ENCODE data around the gene UBAP2. TPM values are rescaled to one million over a fixed set of nuclear protein-coding genes. Genes with fewer than 3 reads are reported as not detected.
"Not testable (repeated sequence)": the region's sequence is repeated elsewhere in the genome, so short reads cannot be mapped to it uniquely, and the experiment has no call there.

UBAP2 gene
- polyA plus RNA-seq, 2 donors = 12.6 to 15.6 TPM

- 82 to 89% methylated on average over 3 of the region's 3 CpGs for WGBS, 2 donors
- H3K9me3 ChIP-seq (ENCODE audit: control insufficient read depth in 2 of 2, insufficient read depth in 1 of 2, low read depth in 1 of 2, low read length in 1 of 2) = no peaks in the 10 kb centered on the region
- peaks cover 0 to 3% of the 10 kb centered on the region in 2 donors for H3K36me3 ChIP-seq (ENCODE audit: control insufficient read depth in 2 of 2, insufficient read depth in 2 of 2, low read length in 1 of 2)
- no peaks in the 10 kb centered on the region for H3K4me1 ChIP-seq (ENCODE audit: control insufficient read depth in 2 of 2, insufficient read depth in 2 of 2, low read length in 1 of 2)
- H3K4me3 ChIP-seq (ENCODE audit: low read depth in 1 of 2, low read length in 2 of 2) = no peak overlapping the region
- H3K27ac ChIP-seq (ENCODE audit: low read depth in 2 of 2, low read length in 1 of 2) = no peak overlapping the region
- H3K27me3 ChIP-seq (ENCODE audit: control insufficient read depth in 1 of 2, insufficient read depth in 2 of 2, low read length in 2 of 2) = no peaks in the 10 kb centered on the region
These were observed 47.4 kb downstream of the UBAP2 start for GRCh38 chr9:34001298-34001697.

- Histone ChIP-seq H3K4me1 (ENCODE audit: control insufficient read depth in 2 of 2, insufficient read depth in 2 of 2, low read length in 1 of 2) (no peaks in the 10 kb centered on the region), H3K36me3 (ENCODE audit: control insufficient read depth in 2 of 2, insufficient read depth in 2 of 2, low read length in 1 of 2) (peaks cover 3 to 4% of the 10 kb centered on the region in 2 donors), H3K27ac (ENCODE audit: low read depth in 2 of 2, low read length in 1 of 2) (no peak overlapping the region), H3K9me3 (ENCODE audit: control insufficient read depth in 2 of 2, insufficient read depth in 1 of 2, low read depth in 1 of 2, low read length in 1 of 2) (no peaks in the 10 kb centered on the region), H3K4me3 (ENCODE audit: low read depth in 1 of 2, low read length in 2 of 2) (no peak overlapping the region), H3K27me3 (ENCODE audit: control insufficient read depth in 1 of 2, insufficient read depth in 2 of 2, low read length in 2 of 2) (no peaks in the 10 kb centered on the region)
These were observed 53.2 kb downstream of the UBAP2 start for GRCh38 chr9:33995449-33995848.

- Histone ChIP-seq H3K27ac (ENCODE audit: low read depth in 2 of 2, low read length in 1 of 2) (no peak overlapping the region), H3K36me3 (ENCODE audit: control insufficient read depth in 2 of 2, insufficient read depth in 2 of 2, low read length in 1 of 2) (peaks cover 4 to 5% of the 10 kb centered on the region in 2 donors)
These were observed 55.6 kb downstream of the UBAP2 start for GRCh38 chr9:33993104-33993503.

GRCh38 chr9:33992632-33993031, 56.1 kb downstream of the UBAP2 start:
- Histone ChIP-seq H3K9me3 (ENCODE audit: control insufficient read depth in 2 of 2, insufficient read depth in 1 of 2, low read depth in 1 of 2, low read length in 1 of 2) (no peaks in the 10 kb centered on the region), H3K27ac (ENCODE audit: low read depth in 2 of 2, low read length in 1 of 2) (no peak overlapping the region), H3K36me3 (ENCODE audit: control insufficient read depth in 2 of 2, insufficient read depth in 2 of 2, low read length in 1 of 2) (peaks cover 4 to 5% of the 10 kb centered on the region in 2 donors), H3K4me1 (ENCODE audit: control insufficient read depth in 2 of 2, insufficient read depth in 2 of 2, low read length in 1 of 2) (no peaks in the 10 kb centered on the region), H3K27me3 (ENCODE audit: control insufficient read depth in 1 of 2, insufficient read depth in 2 of 2, low read length in 2 of 2) (no peaks in the 10 kb centered on the region), H3K4me3 (ENCODE audit: low read depth in 1 of 2, low read length in 2 of 2) (no peak overlapping the region)
- WGBS, 2 donors = 67% methylated on average over 4 of the region's 4 CpGs

More at GRCh38 chr9:33993104-33993503, 55.6 kb downstream of the UBAP2 start:
- Histone ChIP-seq H3K9me3 (ENCODE audit: control insufficient read depth in 2 of 2, insufficient read depth in 1 of 2, low read depth in 1 of 2, low read length in 1 of 2) (no peaks in the 10 kb centered on the region), H3K4me1 (ENCODE audit: control insufficient read depth in 2 of 2, insufficient read depth in 2 of 2, low read length in 1 of 2) (no peaks in the 10 kb centered on the region), H3K4me3 (ENCODE audit: low read depth in 1 of 2, low read length in 2 of 2) (no peak overlapping the region), H3K27me3 (ENCODE audit: control insufficient read depth in 1 of 2, insufficient read depth in 2 of 2, low read length in 2 of 2) (no peaks in the 10 kb centered on the region)
- WGBS, 2 donors = 23 to 25% methylated on average over 2 of the region's 2 CpGs

- no peaks in the 10 kb centered on the region for H3K4me1 ChIP-seq (ENCODE audit: control insufficient read depth in 2 of 2, insufficient read depth in 2 of 2, low read length in 1 of 2)
- H3K4me3 ChIP-seq (ENCODE audit: low read depth in 1 of 2, low read length in 2 of 2) = no peak overlapping the region
- H3K27me3 ChIP-seq (ENCODE audit: control insufficient read depth in 1 of 2, insufficient read depth in 2 of 2, low read length in 2 of 2) = no peaks in the 10 kb centered on the region
- H3K36me3 ChIP-seq (ENCODE audit: control insufficient read depth in 2 of 2, insufficient read depth in 2 of 2, low read length in 1 of 2) = peaks cover 0 to 5% of the 10 kb centered on the region in 2 donors
- H3K9me3 ChIP-seq (ENCODE audit: control insufficient read depth in 2 of 2, insufficient read depth in 1 of 2, low read depth in 1 of 2, low read length in 1 of 2) = no peaks in the 10 kb centered on the region
- H3K27ac ChIP-seq (ENCODE audit: low read depth in 2 of 2, low read length in 1 of 2) = no peak overlapping the region
- WGBS, 2 donors = 76 to 77% methylated on average over 5 of the region's 5 CpGs
These were observed 60.3 kb downstream of the UBAP2 start for GRCh38 chr9:33988219-33988890.

- H3K4me3 ChIP-seq (ENCODE audit: low read depth in 1 of 2, low read length in 2 of 2) = no peak overlapping the region
- H3K27ac ChIP-seq (ENCODE audit: low read depth in 2 of 2, low read length in 1 of 2) = no peak overlapping the region
- no peaks in the 10 kb centered on the region for H3K27me3 ChIP-seq (ENCODE audit: control insufficient read depth in 1 of 2, insufficient read depth in 2 of 2, low read length in 2 of 2)
- H3K4me1 ChIP-seq (ENCODE audit: control insufficient read depth in 2 of 2, insufficient read depth in 2 of 2, low read length in 1 of 2) = no peaks in the 10 kb centered on the region
- H3K9me3 ChIP-seq (ENCODE audit: control insufficient read depth in 2 of 2, insufficient read depth in 1 of 2, low read depth in 1 of 2, low read length in 1 of 2) = no peaks in the 10 kb centered on the region
- WGBS, 2 donors = 81 to 91% methylated on average over 3 of the region's 3 CpGs
- peaks cover 0 to 9% of the 10 kb centered on the region in 2 donors for H3K36me3 ChIP-seq (ENCODE audit: control insufficient read depth in 2 of 2, insufficient read depth in 2 of 2, low read length in 1 of 2)
These were observed 72.3 kb downstream of the UBAP2 start for GRCh38 chr9:33976414-33976813.

- Histone ChIP-seq H3K27ac (ENCODE audit: low read depth in 2 of 2, low read length in 1 of 2) (no peak overlapping the region), H3K27me3 (ENCODE audit: control insufficient read depth in 1 of 2, insufficient read depth in 2 of 2, low read length in 2 of 2) (no peaks in the 10 kb centered on the region), H3K4me3 (ENCODE audit: low read depth in 1 of 2, low read length in 2 of 2) (no peak overlapping the region), H3K36me3 (ENCODE audit: control insufficient read depth in 2 of 2, insufficient read depth in 2 of 2, low read length in 1 of 2) (peaks cover 3 to 8% of the 10 kb centered on the region in 2 donors), H3K9me3 (ENCODE audit: control insufficient read depth in 2 of 2, insufficient read depth in 1 of 2, low read depth in 1 of 2, low read length in 1 of 2) (no peaks in the 10 kb centered on the region), H3K4me1 (ENCODE audit: control insufficient read depth in 2 of 2, insufficient read depth in 2 of 2, low read length in 1 of 2) (no peaks in the 10 kb centered on the region)
- WGBS, 2 donors = 75 to 85% methylated on average over 2 of the region's 2 CpGs
These were observed 76.0 kb downstream of the UBAP2 start for GRCh38 chr9:33972698-33973097.

- no peaks in the 10 kb centered on the region for H3K4me1 ChIP-seq (ENCODE audit: control insufficient read depth in 2 of 2, insufficient read depth in 2 of 2, low read length in 1 of 2)
- H3K27me3 ChIP-seq (ENCODE audit: control insufficient read depth in 1 of 2, insufficient read depth in 2 of 2, low read length in 2 of 2) = no peaks in the 10 kb centered on the region
- no peak overlapping the region for H3K4me3 ChIP-seq (ENCODE audit: low read depth in 1 of 2, low read length in 2 of 2)
- 92 to 99% methylated on average over 2 of the region's 2 CpGs for WGBS, 2 donors
- H3K27ac ChIP-seq (ENCODE audit: low read depth in 2 of 2, low read length in 1 of 2) = no peak overlapping the region
- no peaks in the 10 kb centered on the region for H3K9me3 ChIP-seq (ENCODE audit: control insufficient read depth in 2 of 2, insufficient read depth in 1 of 2, low read depth in 1 of 2, low read length in 1 of 2)
- peaks cover under 1 to 3% of the 10 kb centered on the region in 2 donors for H3K36me3 ChIP-seq (ENCODE audit: control insufficient read depth in 2 of 2, insufficient read depth in 2 of 2, low read length in 1 of 2)
These were observed 84.5 kb downstream of the UBAP2 start for GRCh38 chr9:33964086-33964768.

GRCh38 chr9:33962468-33962867, 86.2 kb downstream of the UBAP2 start:
- WGBS, 2 donors = 90 to 95% methylated on average over 7 of the region's 7 CpGs
- not testable (repeated sequence) for H3K27me3 ChIP-seq (ENCODE audit: control insufficient read depth in 1 of 2, insufficient read depth in 2 of 2, low read length in 2 of 2); H3K9me3 ChIP-seq (ENCODE audit: control insufficient read depth in 2 of 2, insufficient read depth in 1 of 2, low read depth in 1 of 2, low read length in 1 of 2); H3K4me3 ChIP-seq (ENCODE audit: low read depth in 1 of 2, low read length in 2 of 2); H3K4me1 ChIP-seq (ENCODE audit: control insufficient read depth in 2 of 2, insufficient read depth in 2 of 2, low read length in 1 of 2); H3K36me3 ChIP-seq (ENCODE audit: control insufficient read depth in 2 of 2, insufficient read depth in 2 of 2, low read length in 1 of 2); H3K27ac ChIP-seq (ENCODE audit: low read depth in 2 of 2, low read length in 1 of 2)

GRCh38 chr9:33959725-33960124, 89.0 kb downstream of the UBAP2 start:
- H3K4me1 ChIP-seq (ENCODE audit: control insufficient read depth in 2 of 2, insufficient read depth in 2 of 2, low read length in 1 of 2) = no peaks in the 10 kb centered on the region
- no peak overlapping the region for H3K27ac ChIP-seq (ENCODE audit: low read depth in 2 of 2, low read length in 1 of 2)
- no peaks in the 10 kb centered on the region for H3K36me3 ChIP-seq (ENCODE audit: control insufficient read depth in 2 of 2, insufficient read depth in 2 of 2, low read length in 1 of 2)
- no peaks in the 10 kb centered on the region for H3K9me3 ChIP-seq (ENCODE audit: control insufficient read depth in 2 of 2, insufficient read depth in 1 of 2, low read depth in 1 of 2, low read length in 1 of 2)
- WGBS, 2 donors = 93 to 94% methylated on average over 2 of the region's 2 CpGs
- H3K4me3 ChIP-seq (ENCODE audit: low read depth in 1 of 2, low read length in 2 of 2) = no peak overlapping the region
- H3K27me3 ChIP-seq (ENCODE audit: control insufficient read depth in 1 of 2, insufficient read depth in 2 of 2, low read length in 2 of 2) = no peaks in the 10 kb centered on the region
